Measurements from ENCODE around the gene XRCC6. TPM values are rescaled to one million over a fixed set of nuclear protein-coding genes. Genes with fewer than 3 reads are reported as not detected.

The XRCC6 gene
- total and polyA plus RNA-seq, 8 donors = 49.8 to 86.4 (median 76.1) TPM

DNA sequence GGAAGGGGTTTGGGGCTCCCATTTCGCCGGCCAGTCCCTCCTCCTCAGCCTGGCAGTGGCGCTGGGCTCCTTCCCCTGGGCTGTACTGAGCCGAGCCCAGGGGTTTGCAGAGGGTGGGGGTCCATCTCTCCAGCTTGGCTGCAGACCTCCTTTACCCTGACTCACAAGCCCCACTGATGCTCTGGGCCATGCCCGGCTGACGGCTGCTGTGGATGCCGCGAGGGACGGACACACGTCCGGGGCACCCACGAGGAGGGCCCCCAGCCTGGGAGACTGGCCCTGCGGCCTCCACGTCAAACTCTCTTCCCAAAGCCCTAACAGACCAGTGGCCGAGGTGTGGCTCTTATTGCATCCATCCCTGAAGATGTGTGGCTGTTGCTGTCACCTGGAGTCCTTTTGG, 45.6 kb upstream of the XRCC6 start:
- H3K4me3 ChIP-seq = no peak overlapping the region
- intact Hi-C loops (cut with DNase I) = no loop called here
- no peaks in the 10 kb centered on the region for H3K4me1 ChIP-seq
- H3K36me3 ChIP-seq = peaks cover 0 to 16% (median 0%) of the 10 kb centered on the region in 3 donors
- 94 to 95% methylated on average over 13 to 15 of the region's 15 CpGs for WGBS, 2 donors
- TF ChIP-seq CTCF (IDR thresholded peaks at IDR 0.05) = no peak
- no peaks in the 10 kb centered on the region for H3K9me3 ChIP-seq
- H3K27me3 ChIP-seq = no peaks in the 10 kb centered on the region
- DNase-seq = peak in 1 of 6 donors; percentile 76
- H3K27ac ChIP-seq = no peak overlapping the region
- FAIRE-seq = no peak
- no peak for ATAC-seq

DNA sequence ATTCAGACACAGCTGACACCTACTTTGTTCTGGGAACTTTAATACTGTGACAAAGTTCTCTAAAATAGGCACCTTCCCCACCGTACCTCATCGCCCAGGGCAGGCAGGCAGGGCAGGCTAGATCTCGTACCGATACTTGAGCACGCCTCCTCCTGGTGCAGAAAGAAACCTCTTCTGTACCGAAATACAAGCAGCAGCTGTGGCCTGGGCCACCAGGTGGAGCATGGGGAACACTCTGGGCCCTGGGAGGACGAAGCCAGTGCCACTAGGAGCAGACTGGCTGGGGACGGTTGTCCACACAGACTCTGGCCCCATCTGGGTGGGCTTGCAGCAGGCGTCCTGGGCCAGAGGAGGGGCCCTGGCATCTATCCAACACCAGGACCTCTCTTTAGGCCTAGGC, 44.2 kb upstream of the XRCC6 start:
- TF ChIP-seq CTCF (IDR thresholded peaks at IDR 0.05) = peak in 3 of 4 donors; percentile 16 to 24 (median 18)
- H3K4me3 ChIP-seq = no peak overlapping the region
- no peaks in the 10 kb centered on the region for H3K27me3 ChIP-seq
- H3K4me1 ChIP-seq = no peaks in the 10 kb centered on the region
- DNase-seq (peak in 4 of 6 donors; percentile 46 to 79 (median 64)), FAIRE-seq (no peak), ATAC-seq (peak; percentile 21 to 82 (median 68))
- 83 to 91% methylated on average over 9 of the region's 9 CpGs for WGBS, 2 donors
- H3K9me3 ChIP-seq = no peaks in the 10 kb centered on the region
- intact Hi-C loops (cut with DNase I) = no loop called here
- H3K36me3 ChIP-seq = peaks cover 0 to 17% (median 0%) of the 10 kb centered on the region in 3 donors
- no peak overlapping the region for H3K27ac ChIP-seq

- WGBS, 2 donors = 93 to 96% methylated on average over 8 of the region's 8 CpGs
- H3K36me3 ChIP-seq = peaks cover 0 to 26% (median 0%) of the 10 kb centered on the region in 3 donors
- ATAC-seq (no peak), FAIRE-seq (no peak), DNase-seq (peak in 2 of 6 donors; percentile 32 to 48)
- H3K4me1 ChIP-seq = no peaks in the 10 kb centered on the region
- no peak overlapping the region for H3K27ac ChIP-seq
- intact Hi-C loops (cut with DNase I) = no loop called here
- no peaks in the 10 kb centered on the region for H3K9me3 ChIP-seq
- no peak overlapping the region for H3K4me3 ChIP-seq
- TF ChIP-seq CTCF (IDR thresholded peaks at IDR 0.05) = no peak
- no peaks in the 10 kb centered on the region for H3K27me3 ChIP-seq
These were observed 43.0 kb upstream of the XRCC6 start for GRCh38 chr22:41578114-41578513.

- FAIRE-seq = no peak
- Histone ChIP-seq H3K27me3 (no peaks in the 10 kb centered on the region), H3K4me3 (no peak overlapping the region), H3K27ac (no peak overlapping the region), H3K9me3 (no peaks in the 10 kb centered on the region), H3K36me3 (peaks cover 0 to 30% (median 0%) of the 10 kb centered on the region in 3 donors), H3K4me1 (no peaks in the 10 kb centered on the region)
- peak in 1 of 6 donors; percentile 40 for DNase-seq
- intact Hi-C loops (cut with DNase I) = no loop called here
- 87 to 89% methylated on average over 9 of the region's 9 CpGs for WGBS, 2 donors
- ATAC-seq = no peak
- no peak for TF ChIP-seq CTCF (IDR thresholded peaks at IDR 0.05)
These were observed 42.3 kb upstream of the XRCC6 start for GRCh38 chr22:41578818-41579217.

- Histone ChIP-seq H3K4me1 (no peaks in the 10 kb centered on the region), H3K4me3 (no peak overlapping the region), H3K27ac (no peak overlapping the region), H3K9me3 (no peaks in the 10 kb centered on the region), H3K27me3 (no peaks in the 10 kb centered on the region), H3K36me3 (peaks cover 0 to 36% (median 0%) of the 10 kb centered on the region in 3 donors)
- 94 to 98% methylated on average over 12 of the region's 12 CpGs for WGBS, 2 donors
- DNase-seq (peak in 1 of 6 donors; percentile 67), ATAC-seq (no peak), FAIRE-seq (no peak)
- intact Hi-C loops (cut with DNase I) = no loop called here
- TF ChIP-seq CTCF (IDR thresholded peaks at IDR 0.05) = no peak
These were observed 41.6 kb upstream of the XRCC6 start for GRCh38 chr22:41579297-41579996.

All from pancreas (tissue), 10 donors.